Ovary (tissue), 3 donors: ENCODE measurements around the gene TSPAN14.

Experiments
- EP300 ChIP-seq: sonication (generic); formaldehyde crosslinking; IDR thresholded peaks from one replicate; pipeline ENCODE4 v1.6.1; 2017; ENCODE audit warnings: antibody characterized with exemption
- POLR2A ChIP-seq: fragments of 450-650 bp; IDR thresholded peaks from one replicate; pipeline ENCODE4 v1.6.1; 2017; ENCODE audit warnings: antibody characterized with exemption, mild to moderate bottlenecking, moderate library complexity
- TF ChIP-seq, protein P1 (sequence below), 3 donors: fragments of 450-650 bp in 2 of 3; fragments of 200-600 bp in 1 of 3; IDR thresholded peaks; one replicate each; pipeline versions ENCODE4 v1.5.1 to v1.8.0; 2016 to 2022; ENCODE audit warnings: antibody characterized with exemption in 3 of 3, mild to moderate bottlenecking in 1 of 3
- donor health status: DM: no; HTN: no; CAD: no.

DNA sequence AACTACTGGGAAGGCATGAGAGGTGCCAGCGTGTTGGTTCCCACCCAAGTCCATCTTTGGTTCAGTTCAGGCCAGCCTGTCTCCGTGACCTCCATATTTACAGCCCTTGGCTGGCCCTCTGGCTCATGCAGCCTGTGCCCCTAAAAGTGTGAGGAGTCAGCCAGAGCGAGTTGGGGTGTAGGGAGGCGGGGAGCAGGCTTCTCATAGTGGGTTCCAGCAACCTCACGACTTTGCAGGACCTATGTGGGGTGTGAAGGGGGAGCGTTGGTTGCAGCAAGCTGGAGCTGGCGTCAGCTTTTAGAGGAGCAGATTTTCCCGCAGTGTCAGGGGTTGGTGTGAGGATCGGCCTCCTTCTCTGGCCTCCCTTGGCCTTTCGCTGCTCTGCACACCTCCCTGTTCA, 9.8 kb downstream of the TSPAN14 start:
- TF ChIP-seq, protein P1, sequence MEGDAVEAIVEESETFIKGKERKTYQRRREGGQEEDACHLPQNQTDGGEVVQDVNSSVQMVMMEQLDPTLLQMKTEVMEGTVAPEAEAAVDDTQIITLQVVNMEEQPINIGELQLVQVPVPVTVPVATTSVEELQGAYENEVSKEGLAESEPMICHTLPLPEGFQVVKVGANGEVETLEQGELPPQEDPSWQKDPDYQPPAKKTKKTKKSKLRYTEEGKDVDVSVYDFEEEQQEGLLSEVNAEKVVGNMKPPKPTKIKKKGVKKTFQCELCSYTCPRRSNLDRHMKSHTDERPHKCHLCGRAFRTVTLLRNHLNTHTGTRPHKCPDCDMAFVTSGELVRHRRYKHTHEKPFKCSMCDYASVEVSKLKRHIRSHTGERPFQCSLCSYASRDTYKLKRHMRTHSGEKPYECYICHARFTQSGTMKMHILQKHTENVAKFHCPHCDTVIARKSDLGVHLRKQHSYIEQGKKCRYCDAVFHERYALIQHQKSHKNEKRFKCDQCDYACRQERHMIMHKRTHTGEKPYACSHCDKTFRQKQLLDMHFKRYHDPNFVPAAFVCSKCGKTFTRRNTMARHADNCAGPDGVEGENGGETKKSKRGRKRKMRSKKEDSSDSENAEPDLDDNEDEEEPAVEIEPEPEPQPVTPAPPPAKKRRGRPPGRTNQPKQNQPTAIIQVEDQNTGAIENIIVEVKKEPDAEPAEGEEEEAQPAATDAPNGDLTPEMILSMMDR (IDR thresholded peaks at IDR 0.05): no peak
- no peak for TF ChIP-seq EP300
- TF ChIP-seq POLR2A: no peak
